ENCODE measurements around the gene AMH. TPM values are rescaled to one million over a fixed set of nuclear protein-coding genes. Genes with fewer than 3 reads are reported as not detected.

The AMH gene
- total and polyA plus RNA-seq, 2 of the 13 experiments (the other 11 are each of a cell fraction or from before 2014, with no cell fraction given): 0.03 to 0.18 TPM

DNA sequence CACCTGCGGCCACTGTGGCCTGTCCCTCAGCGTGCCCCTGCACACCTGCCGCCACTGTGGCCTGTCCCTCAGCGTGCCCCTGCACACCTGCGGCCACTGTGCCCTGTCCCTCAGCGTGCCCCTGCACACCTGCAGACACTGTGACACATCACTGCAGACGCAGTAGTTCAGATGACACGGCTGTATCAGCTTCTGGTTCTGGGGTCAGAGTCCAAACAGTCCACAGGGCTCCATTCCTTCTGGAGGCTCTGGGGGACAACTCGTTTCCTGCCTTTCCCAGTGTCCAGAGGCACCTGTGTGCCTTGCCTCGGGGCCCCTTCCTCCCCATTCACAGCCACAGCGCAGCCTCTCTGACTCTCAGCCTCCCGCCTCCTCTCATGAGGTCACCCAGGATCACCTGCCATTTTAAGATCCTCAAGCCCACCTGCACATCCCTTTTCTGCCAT, 7.0 kb upstream of the AMH start (continued):
- TF ChIP-seq, protein P1, sequence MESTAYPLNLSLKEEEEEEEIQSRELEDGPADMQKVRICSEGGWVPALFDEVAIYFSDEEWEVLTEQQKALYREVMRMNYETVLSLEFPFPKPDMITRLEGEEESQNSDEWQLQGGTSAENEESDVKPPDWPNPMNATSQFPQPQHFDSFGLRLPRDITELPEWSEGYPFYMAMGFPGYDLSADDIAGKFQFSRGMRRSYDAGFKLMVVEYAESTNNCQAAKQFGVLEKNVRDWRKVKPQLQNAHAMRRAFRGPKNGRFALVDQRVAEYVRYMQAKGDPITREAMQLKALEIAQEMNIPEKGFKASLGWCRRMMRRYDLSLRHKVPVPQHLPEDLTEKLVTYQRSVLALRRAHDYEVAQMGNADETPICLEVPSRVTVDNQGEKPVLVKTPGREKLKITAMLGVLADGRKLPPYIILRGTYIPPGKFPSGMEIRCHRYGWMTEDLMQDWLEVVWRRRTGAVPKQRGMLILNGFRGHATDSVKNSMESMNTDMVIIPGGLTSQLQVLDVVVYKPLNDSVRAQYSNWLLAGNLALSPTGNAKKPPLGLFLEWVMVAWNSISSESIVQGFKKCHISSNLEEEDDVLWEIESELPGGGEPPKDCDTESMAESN (CRISPR knock-in tag; conservative IDR thresholded peaks at IDR 0.05): no peak
- TF ChIP-seq, protein P2, sequence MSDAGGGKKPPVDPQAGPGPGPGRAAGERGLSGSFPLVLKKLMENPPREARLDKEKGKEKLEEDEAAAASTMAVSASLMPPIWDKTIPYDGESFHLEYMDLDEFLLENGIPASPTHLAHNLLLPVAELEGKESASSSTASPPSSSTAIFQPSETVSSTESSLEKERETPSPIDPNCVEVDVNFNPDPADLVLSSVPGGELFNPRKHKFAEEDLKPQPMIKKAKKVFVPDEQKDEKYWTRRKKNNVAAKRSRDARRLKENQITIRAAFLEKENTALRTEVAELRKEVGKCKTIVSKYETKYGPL (CRISPR knock-in tag; IDR thresholded peaks at IDR 0.05): no peak
- TF ChIP-seq, protein P3, sequence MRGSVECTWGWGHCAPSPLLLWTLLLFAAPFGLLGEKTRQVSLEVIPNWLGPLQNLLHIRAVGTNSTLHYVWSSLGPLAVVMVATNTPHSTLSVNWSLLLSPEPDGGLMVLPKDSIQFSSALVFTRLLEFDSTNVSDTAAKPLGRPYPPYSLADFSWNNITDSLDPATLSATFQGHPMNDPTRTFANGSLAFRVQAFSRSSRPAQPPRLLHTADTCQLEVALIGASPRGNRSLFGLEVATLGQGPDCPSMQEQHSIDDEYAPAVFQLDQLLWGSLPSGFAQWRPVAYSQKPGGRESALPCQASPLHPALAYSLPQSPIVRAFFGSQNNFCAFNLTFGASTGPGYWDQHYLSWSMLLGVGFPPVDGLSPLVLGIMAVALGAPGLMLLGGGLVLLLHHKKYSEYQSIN (CRISPR knock-in tag; IDR thresholded peaks at IDR 0.05; ENCODE audit: borderline replicate concordance): no peak
- TF ChIP-seq RBM39 (IDR thresholded peaks at IDR 0.05; ENCODE audit: low read depth, low read length, poor library complexity, severe bottlenecking) (no peak), MIER3 (CRISPR knock-in tag; IDR thresholded peaks at IDR 0.05; ENCODE audit: borderline replicate concordance) (no peak), RAD21 (CRISPR knock-in tag; IDR thresholded peaks at IDR 0.05) (no peak), BORCS8-MEF2B (CRISPR knock-in tag; IDR thresholded peaks at IDR 0.05) (no peak; the same call in 1 of the 2 replicates), ZFP36L1 (CRISPR knock-in tag; IDR thresholded peaks at IDR 0.05) (no peak), SNRNP70 (IDR thresholded peaks at IDR 0.05; ENCODE audit: low read depth, low read length) (no peak), ZMAT3 (CRISPR knock-in tag; conservative IDR thresholded peaks at IDR 0.05) (no peak), CAMTA2 (CRISPR knock-in tag; IDR thresholded peaks at IDR 0.05; ENCODE audit: borderline replicate concordance) (no peak)
- TF ChIP-seq, protein P4, sequence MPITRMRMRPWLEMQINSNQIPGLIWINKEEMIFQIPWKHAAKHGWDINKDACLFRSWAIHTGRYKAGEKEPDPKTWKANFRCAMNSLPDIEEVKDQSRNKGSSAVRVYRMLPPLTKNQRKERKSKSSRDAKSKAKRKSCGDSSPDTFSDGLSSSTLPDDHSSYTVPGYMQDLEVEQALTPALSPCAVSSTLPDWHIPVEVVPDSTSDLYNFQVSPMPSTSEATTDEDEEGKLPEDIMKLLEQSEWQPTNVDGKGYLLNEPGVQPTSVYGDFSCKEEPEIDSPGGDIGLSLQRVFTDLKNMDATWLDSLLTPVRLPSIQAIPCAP (CRISPR knock-in tag; IDR thresholded peaks at IDR 0.05; ENCODE audit: low read depth): no peak
- TF ChIP-seq, protein P5, sequence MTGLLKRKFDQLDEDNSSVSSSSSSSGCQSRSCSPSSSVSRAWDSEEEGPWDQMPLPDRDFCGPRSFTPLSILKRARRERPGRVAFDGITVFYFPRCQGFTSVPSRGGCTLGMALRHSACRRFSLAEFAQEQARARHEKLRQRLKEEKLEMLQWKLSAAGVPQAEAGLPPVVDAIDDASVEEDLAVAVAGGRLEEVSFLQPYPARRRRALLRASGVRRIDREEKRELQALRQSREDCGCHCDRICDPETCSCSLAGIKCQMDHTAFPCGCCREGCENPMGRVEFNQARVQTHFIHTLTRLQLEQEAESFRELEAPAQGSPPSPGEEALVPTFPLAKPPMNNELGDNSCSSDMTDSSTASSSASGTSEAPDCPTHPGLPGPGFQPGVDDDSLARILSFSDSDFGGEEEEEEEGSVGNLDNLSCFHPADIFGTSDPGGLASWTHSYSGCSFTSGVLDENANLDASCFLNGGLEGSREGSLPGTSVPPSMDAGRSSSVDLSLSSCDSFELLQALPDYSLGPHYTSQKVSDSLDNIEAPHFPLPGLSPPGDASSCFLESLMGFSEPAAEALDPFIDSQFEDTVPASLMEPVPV (CRISPR knock-in tag; IDR thresholded peaks at IDR 0.05): no peak
- TF ChIP-seq, protein P6, sequence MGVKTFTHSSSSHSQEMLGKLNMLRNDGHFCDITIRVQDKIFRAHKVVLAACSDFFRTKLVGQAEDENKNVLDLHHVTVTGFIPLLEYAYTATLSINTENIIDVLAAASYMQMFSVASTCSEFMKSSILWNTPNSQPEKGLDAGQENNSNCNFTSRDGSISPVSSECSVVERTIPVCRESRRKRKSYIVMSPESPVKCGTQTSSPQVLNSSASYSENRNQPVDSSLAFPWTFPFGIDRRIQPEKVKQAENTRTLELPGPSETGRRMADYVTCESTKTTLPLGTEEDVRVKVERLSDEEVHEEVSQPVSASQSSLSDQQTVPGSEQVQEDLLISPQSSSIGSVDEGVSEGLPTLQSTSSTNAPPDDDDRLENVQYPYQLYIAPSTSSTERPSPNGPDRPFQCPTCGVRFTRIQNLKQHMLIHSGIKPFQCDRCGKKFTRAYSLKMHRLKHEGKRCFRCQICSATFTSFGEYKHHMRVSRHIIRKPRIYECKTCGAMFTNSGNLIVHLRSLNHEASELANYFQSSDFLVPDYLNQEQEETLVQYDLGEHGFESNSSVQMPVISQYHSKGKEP (CRISPR knock-in tag; IDR thresholded peaks at IDR 0.05): no peak
- TF ChIP-seq, protein P7, sequence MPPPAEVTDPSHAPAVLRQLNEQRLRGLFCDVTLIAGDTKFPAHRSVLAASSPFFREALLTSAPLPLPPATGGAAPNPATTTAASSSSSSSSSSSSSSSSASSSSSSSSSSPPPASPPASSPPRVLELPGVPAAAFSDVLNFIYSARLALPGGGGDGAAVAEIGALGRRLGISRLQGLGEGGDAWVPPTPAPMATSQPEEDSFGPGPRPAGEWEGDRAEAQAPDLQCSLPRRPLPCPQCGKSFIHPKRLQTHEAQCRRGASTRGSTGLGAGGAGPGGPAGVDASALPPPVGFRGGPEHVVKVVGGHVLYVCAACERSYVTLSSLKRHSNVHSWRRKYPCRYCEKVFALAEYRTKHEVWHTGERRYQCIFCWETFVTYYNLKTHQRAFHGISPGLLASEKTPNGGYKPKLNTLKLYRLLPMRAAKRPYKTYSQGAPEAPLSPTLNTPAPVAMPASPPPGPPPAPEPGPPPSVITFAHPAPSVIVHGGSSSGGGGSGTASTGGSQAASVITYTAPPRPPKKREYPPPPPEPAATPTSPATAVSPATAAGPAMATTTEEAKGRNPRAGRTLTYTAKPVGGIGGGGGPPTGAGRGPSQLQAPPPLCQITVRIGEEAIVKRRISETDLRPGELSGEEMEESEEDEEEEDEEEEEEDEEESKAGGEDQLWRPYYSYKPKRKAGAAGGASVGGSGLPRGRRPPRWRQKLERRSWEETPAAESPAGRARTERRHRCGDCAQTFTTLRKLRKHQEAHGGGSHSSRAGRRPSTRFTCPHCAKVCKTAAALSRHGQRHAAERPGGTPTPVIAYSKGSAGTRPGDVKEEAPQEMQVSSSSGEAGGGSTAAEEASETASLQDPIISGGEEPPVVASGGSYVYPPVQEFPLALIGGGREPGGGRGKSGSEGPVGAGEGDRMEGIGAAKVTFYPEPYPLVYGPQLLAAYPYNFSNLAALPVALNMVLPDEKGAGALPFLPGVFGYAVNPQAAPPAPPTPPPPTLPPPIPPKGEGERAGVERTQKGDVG (CRISPR knock-in tag; IDR thresholded peaks at IDR 0.05; ENCODE audit: borderline replicate concordance): 0 out of 2 replicates have a peak, but pooled peaks have one; percentile 24

Data from HepG2 (cell line).